Measurements from ENCODE around the gene FLAD1. TPM values are rescaled to one million over a fixed set of nuclear protein-coding genes. Genes with fewer than 3 reads are reported as not detected.

The FLAD1 gene
- total RNA-seq, 3 donors from 2014 or later (not counting 1 experiment from before 2014, with no cell fraction given), result 32.1 to 47.6 (median 38.7) TPM

GRCh38 chr1:155004352-155005075 is 21.4 kb downstream of the FLAD1 start:
- H3K27ac Mint-ChIP-seq, result peak overlapping the region; percentile 89 to 92
- WGBS (ENCODE audit: insufficient coverage), result 65% methylated on average over 4 of the region's 5 CpGs

GRCh38 chr1:155005076-155006011 is 22.2 kb downstream of the FLAD1 start:
- H3K4me1 ChIP-seq (ENCODE audit: control insufficient read depth, insufficient read depth, low read length), result peaks cover 84% of the 10 kb centered on the region
- ATAC-seq (no peak), DNase-seq (peak in 1 of 2 donors; percentile 53)
- Mint-ChIP-seq H3K27ac (peak overlapping the region; percentile 89 to 92), H3K36me3 (no peaks in the 10 kb centered on the region), H3K27me3 (ENCODE audit: low read depth in 2 of 2) (no peaks in the 10 kb centered on the region), H3K4me1 (peaks cover 25 to 78% of the 10 kb centered on the region in 2 donors), H3K9me3 (no peaks in the 10 kb centered on the region), H3K4me3 (peak overlapping the region; percentile 50)
- no peaks in the 10 kb centered on the region for H3K27me3 ChIP-seq (ENCODE audit: control insufficient read depth, insufficient read depth, low read length)
- no peaks in the 10 kb centered on the region for H3K36me3 ChIP-seq (ENCODE audit: control insufficient read depth, insufficient read depth, low read length)
- H3K27ac ChIP-seq (ENCODE audit: low read length), result peak overlapping the region; percentile 76
- WGBS (ENCODE audit: insufficient coverage), result 46% methylated on average over 8 of the region's 17 CpGs
- intact Hi-C loops (cut with micrococcal nuclease), result no loop called here
- TF ChIP-seq CTCF (IDR thresholded peaks at IDR 0.05), result no peak
- no peaks in the 10 kb centered on the region for H3K9me3 ChIP-seq (ENCODE audit: control insufficient read depth, insufficient read depth, low read length)
- H3K4me3 ChIP-seq (ENCODE audit: low read length), result no peak overlapping the region

More at GRCh38 chr1:155004352-155005075, 21.4 kb downstream of the FLAD1 start:
- peak in 1 of 2 donors; percentile 26 for DNase-seq
- Mint-ChIP-seq H3K36me3 (no peaks in the 10 kb centered on the region), H3K27me3 (ENCODE audit: low read depth in 2 of 2) (no peaks in the 10 kb centered on the region), H3K9me3 (no peaks in the 10 kb centered on the region), H3K4me3 (peak overlapping the region; percentile 95), H3K4me1 (peaks cover 26 to 78% of the 10 kb centered on the region in 2 donors)
- Histone ChIP-seq H3K36me3 (ENCODE audit: control insufficient read depth, insufficient read depth, low read length) (no peaks in the 10 kb centered on the region), H3K9me3 (ENCODE audit: control insufficient read depth, insufficient read depth, low read length) (no peaks in the 10 kb centered on the region), H3K27me3 (ENCODE audit: control insufficient read depth, insufficient read depth, low read length) (no peaks in the 10 kb centered on the region), H3K4me3 (ENCODE audit: low read length) (peak overlapping the region; percentile 95), H3K4me1 (ENCODE audit: control insufficient read depth, insufficient read depth, low read length) (peaks cover 84% of the 10 kb centered on the region), H3K27ac (ENCODE audit: low read length) (peak overlapping the region; percentile 76)
- no peak for ATAC-seq
- intact Hi-C loops (cut with micrococcal nuclease), result loop anchor here (5.0 kb wide), 2 partner anchors 58 to 447 kb away; partner anchors contain the start of genes EFNA4 and UBE2Q1
- TF ChIP-seq CTCF (IDR thresholded peaks at IDR 0.05), result no peak

- Mint-ChIP-seq H3K4me1 (peaks cover 25 to 84% of the 10 kb centered on the region in 2 donors), H3K36me3 (no peaks in the 10 kb centered on the region), H3K4me3 (peak overlapping the region; percentile 68), H3K27ac (peak overlapping the region; percentile 89 to 92), H3K9me3 (no peaks in the 10 kb centered on the region), H3K27me3 (ENCODE audit: low read depth in 2 of 2) (no peaks in the 10 kb centered on the region)
- H3K4me1 ChIP-seq (ENCODE audit: control insufficient read depth, insufficient read depth, low read length), result peaks cover 86% of the 10 kb centered on the region
- ATAC-seq (no peak), DNase-seq (peak in 1 of 2 donors; percentile 76)
- no peak for TF ChIP-seq CTCF (IDR thresholded peaks at IDR 0.05)
- H3K36me3 ChIP-seq (ENCODE audit: control insufficient read depth, insufficient read depth, low read length), result no peaks in the 10 kb centered on the region
- H3K9me3 ChIP-seq (ENCODE audit: control insufficient read depth, insufficient read depth, low read length), result no peaks in the 10 kb centered on the region
- peak overlapping the region; percentile 65 for H3K27ac ChIP-seq (ENCODE audit: low read length)
- WGBS (ENCODE audit: insufficient coverage), result 0% methylated on average over 2 of the region's 2 CpGs
- H3K4me3 ChIP-seq (ENCODE audit: low read length), result no peak overlapping the region
- intact Hi-C loops (cut with micrococcal nuclease), result no loop called here
- no peaks in the 10 kb centered on the region for H3K27me3 ChIP-seq (ENCODE audit: control insufficient read depth, insufficient read depth, low read length)
Measured at GRCh38 chr1:155006601-155007101, 23.5 kb downstream of the FLAD1 start.
